ENCODE measurements around the gene ZDHHC14.

GRCh38 chr6:157454762-157455714 is 74.0 kb downstream of the ZDHHC14 start:
- TF ChIP-seq CREB5 (CRISPR knock-in tag; IDR thresholded peaks at IDR 0.05; ENCODE audit: low read depth), result no peak
- TF ChIP-seq ZC3H10 (CRISPR knock-in tag; IDR thresholded peaks at IDR 0.05), result no peak
- TF ChIP-seq TCF4 (CRISPR knock-in tag; IDR thresholded peaks at IDR 0.05; ENCODE audit: borderline replicate concordance), result no peak
- TF ChIP-seq ISL1 (CRISPR knock-in tag; IDR thresholded peaks at IDR 0.05), result no peak
- no peak for TF ChIP-seq CSRNP3 (CRISPR knock-in tag; IDR thresholded peaks at IDR 0.05)
- TF ChIP-seq ZFP30 (CRISPR knock-in tag; IDR thresholded peaks at IDR 0.05), result no peak
- no peak for TF ChIP-seq PATZ1 (CRISPR knock-in tag; IDR thresholded peaks at IDR 0.05; ENCODE audit: borderline replicate concordance)
- TF ChIP-seq RARB (CRISPR knock-in tag; IDR thresholded peaks at IDR 0.05), result no peak
- TF ChIP-seq OSR1 (CRISPR knock-in tag; IDR thresholded peaks at IDR 0.05), result no peak
- TF ChIP-seq TOX (CRISPR knock-in tag; IDR thresholded peaks at IDR 0.05; ENCODE audit: borderline replicate concordance), result no peak
- no peak for TF ChIP-seq ZFP3 (CRISPR knock-in tag; IDR thresholded peaks at IDR 0.05)
- no peak for TF ChIP-seq ZNF8 (CRISPR knock-in tag; IDR thresholded peaks at IDR 0.05)
- no peak for TF ChIP-seq ESRRG (CRISPR knock-in tag; IDR thresholded peaks at IDR 0.05)
- no peak for TF ChIP-seq SNAI2 (CRISPR knock-in tag; IDR thresholded peaks at IDR 0.05)

All from SK-N-SH treated with all-trans-retinoic acid at 6 μM for 48 hours (cell line).